Raji (cell line): ENCODE data around the gene TMEM150B.

Experiments
- POLR2A ChIP-seq: IDR thresholded peaks from 2 replicates; pipeline ENCODE4 v1.6.1; 2011; ENCODE audit warnings: low read depth, low read length, control low read depth; ENCODE audit not compliant: insufficient read depth

Gene TMEM150B

DNA sequence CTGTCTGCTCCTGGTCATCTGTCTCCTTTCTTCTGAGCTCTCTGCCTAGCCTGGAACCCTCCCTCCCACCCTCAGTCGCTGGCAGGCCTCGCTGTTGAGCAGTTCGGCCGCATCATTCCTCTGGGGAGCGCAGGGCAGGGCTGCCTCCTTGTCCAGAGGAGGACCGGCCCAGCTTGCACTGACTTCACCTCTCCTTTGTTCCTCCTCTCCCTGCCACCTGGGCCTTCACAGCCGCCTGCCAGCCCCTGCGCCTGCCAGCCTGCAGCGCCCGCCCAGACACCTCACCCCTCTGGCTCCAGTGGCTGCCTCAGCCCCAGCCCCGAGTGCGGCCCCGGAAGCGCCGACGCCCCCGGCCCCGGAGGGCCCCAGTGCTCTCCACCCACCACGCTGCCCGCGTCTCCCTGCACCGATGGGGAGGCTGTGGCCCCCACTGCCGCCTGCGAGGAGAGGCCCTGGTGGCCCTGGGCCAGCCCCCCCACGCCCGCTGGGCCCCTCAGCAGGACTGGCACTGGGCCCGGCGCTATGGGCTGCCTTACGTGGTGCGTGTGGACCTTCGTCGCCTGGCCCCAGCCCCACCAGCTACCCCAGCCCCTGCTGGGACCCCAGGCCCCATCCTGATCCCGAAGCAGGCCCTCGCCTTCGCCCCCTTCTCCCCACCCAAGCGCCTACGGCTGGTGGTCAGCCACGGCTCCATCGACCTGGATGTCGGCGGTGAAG is 21.7 kb upstream of the TMEM150B start:
- TF ChIP-seq POLR2A = no peak

DNA sequence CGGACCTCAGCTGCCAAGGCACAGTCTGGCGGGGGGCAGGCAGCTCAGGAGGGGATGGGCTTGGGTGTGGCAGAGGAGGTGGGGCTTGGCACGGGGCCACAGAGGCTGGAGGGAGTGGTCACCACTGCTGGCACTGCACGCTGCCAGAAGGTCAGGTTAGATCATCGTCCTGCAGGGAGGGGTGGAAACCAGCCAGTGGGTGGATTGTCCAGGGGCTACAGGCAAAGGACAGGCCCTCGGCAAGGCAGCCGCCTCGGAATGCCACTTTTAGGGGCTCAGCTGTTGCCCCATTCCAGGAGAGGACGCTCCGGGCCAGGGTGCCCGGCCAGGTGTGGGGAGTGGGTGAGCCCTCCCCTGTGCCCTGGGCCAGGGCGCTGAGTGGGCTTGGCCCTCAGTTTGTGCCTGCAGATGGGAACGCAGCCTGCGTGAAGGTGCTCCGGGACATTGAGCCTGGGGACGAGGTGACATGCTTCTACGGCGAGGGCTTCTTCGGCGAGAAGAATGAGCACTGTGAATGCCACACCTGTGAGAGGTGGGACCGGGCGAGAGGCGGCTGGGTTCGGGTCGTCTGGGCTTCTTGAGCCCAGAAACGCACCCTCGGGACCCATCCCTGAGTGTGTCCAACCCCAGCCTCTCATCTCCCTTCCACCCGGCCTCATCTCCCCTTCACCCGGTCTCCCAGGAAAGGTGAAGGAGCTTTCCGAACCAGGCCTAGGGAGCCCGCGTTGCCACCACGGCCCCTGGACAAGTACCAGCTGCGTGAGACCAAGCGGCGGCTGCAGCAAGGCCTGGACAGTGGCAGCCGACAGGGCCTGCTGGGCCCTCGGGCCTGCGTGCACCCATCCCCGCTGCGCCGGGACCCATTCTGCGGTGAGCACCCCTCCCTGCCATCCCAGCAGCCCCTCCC is 20.9 kb upstream of the TMEM150B start:
- no peak for TF ChIP-seq POLR2A

GRCh38 chr19:55345101-55345817 is 20.1 kb upstream of the TMEM150B start:
- TF ChIP-seq POLR2A = no peak

DNA sequence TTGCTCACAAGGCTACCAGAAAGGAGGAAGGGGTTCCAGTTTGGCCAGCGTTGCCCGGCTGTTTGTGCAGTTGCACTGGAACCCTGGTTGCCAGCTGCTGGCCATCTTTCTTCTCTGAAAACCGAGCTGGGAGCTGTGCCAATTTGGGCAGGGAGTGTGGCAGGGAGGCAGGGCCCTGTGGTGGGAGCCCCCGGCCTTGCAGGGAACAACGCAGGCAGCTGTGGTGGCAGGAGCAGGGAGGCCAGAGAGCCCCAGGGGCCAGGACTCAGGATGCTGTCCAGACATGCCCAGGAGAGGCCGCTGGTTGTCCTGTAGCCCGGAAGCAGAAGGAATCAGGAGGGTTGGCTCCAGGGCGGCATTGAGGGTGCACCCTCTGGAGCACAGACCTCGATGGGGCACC is 19.3 kb upstream of the TMEM150B start:
- no peak for TF ChIP-seq POLR2A

DNA sequence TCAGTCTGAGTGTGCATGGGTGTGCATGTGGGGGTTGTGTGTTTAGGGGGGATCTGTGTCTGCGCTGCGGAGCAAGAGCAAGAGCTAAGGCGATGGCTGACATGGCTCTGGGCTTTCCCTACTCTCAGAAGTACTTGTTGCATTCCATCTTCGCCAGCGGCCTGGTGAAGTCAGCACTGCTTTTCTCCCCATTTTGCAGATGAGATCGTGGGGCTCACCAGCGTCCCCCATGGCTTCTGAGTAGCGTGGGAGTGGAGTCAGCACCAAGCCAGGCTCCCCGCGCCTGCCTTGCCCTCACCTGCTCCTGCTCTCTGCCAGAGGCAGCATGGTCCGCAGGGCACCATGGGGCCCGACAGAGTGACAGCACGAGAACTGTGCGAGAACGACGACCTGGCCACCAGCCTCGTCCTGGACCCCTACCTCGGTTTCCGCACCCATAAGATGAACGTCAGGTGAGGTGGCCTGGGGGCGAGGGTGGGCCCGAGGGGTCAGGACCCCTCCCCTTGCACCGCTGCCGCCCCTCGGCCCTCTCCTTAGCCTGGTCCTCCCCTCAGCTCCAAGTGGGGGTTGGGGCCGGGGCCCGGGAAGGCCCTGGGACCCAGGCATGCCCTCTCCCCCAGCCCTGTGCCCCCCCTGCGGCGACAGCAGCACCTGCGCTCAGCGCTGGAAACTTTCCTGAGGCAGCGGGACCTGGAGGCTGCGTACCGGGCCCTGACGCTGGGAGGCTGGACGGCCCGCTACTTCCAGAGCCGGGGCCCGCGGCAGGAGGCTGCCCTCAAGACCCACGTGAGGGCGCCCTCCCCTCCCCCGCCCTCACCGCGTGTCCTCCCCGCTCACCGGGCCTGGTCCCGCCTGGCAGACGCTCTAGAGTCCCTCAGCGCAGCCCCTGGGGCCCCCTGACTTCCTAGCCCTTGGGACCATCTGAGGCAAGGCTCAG is 16.7 kb upstream of the TMEM150B start:
- no peak for TF ChIP-seq POLR2A

DNA sequence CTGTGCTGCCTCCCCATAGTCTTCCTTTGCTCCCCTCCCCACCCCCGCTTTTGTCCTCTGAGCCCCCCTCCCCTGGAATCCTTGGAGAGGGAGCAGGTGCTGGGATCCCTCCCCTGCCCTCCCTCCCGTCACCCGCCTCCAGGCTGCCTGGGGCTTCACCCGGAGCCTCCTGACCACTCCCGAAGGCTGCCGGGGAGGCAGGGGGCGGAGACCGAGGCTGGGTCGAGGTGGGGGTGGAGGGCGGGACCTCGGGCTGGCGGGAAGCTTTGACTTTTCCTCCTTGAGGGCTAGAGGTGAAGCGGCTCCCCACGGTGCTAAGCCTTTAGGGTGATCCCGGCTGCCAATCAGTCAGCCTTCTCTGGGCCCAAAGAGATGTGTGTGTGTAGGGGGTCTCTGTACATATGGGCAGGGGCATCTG is 16.0 kb upstream of the TMEM150B start:
- no peak for TF ChIP-seq POLR2A

- TF ChIP-seq POLR2A = no peak
Observed at GRCh38 chr19:55340784-55341147, 15.6 kb upstream of the TMEM150B start.

DNA sequence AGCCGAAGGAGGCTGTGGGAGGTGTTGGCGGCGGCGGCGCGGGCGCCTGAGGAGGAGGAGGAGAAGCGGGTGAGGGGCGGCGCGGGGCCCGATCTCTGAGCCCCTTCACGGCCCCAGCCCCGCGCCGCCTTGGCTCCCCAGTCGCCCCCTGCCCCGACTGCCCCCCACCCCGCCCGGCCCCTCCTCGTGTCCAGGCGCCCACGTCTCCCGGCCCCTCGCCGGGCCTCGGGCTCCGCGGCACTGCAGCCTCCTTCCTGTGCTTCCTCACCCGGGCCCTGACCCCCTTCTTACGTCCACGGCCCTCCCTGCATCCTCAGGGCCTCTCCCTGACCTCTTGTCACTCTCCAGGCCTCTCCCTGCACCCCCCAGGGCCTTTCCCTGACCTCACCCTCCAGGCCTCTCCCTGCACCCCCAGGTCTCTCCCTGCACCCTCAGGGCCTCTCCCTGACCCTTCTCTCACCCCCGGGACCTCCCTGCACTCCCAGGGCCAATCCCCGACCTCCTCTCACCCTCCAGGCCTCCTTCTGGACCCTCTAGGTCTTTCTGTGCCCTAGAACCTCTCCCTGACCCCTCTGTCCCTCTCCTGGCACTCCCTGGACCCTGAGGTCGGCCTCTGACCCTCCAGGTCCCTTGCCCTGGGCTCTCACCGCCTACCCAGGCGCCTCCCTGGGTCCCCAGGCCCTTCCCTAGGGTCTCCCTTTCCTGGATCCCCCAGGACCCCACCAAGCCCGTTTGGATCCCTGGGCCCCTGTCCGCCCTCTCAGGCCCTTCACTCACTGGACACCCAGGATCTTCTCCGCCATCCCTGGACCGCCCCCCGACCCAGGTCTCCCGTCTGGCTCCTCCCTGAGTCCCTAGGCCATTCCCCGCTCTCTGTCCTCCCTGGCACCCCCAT is 15.0 kb upstream of the TMEM150B start:
- TF ChIP-seq POLR2A = peak; percentile 67

DNA sequence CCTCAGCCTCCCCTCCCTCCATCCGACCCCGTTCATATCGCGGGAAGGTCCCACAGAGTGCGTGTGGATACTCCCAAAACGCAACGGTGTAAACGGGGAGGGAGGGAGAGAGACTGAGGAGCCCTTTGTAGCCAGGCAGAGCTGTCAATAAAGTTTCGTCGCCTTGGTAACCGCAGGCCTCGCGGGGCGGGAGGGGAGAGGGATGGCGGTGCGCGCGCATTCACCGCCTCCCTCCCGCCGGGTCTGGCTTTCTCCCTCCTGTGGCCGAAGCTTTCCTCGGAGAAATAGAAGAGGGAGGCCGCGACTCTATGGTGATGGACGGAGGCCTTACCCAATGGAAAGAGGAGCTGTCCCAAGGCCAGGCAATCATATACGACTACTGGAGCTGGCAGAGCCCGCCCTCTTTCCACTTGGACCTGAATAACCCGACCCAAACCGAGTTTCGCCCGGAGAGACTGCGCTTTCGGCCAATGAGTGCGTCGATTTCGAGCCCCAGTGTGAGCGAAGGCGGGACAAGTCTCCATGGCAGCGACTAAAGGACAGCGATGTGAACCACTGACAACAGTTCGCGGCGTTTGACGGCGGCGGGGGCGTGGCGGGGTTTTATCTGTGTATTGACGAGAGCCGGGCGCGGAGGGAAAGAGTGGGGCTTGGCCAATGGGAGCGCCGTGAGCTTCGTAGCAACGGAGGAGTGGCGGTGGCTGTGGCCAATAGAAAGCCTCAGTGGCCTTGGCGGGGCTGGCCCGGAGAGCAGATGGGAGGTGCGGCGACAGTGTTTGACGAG is 14.2 kb upstream of the TMEM150B start, which contains the start of gene KMT5C:
TSS of gene KMT5C (plus strand) at position 772 of the 784 bp plus-strand sequence. CDS start 2,061 bp downstream, outside the sequence.
- no peak for TF ChIP-seq POLR2A

DNA sequence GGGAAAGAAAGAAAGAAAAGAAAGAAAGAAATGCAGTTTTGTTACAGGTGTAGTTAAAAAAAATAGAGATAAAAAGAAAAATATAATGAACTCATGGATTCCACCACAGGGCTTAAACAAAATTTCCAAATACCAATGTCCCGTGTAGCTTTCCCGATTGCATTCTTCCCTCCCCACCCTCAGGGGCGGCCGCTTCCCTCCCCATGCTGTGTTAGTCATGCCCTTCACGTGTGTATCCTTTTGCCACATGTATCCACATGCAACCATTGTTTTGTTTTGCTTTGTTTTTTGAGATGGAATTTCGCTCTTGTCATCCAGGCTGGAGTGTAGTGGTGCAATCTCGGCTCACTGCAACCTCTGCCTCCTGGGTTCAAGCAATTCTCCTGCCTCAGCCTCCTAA is 11.0 kb upstream of the TMEM150B start:
- no peak for TF ChIP-seq POLR2A

DNA sequence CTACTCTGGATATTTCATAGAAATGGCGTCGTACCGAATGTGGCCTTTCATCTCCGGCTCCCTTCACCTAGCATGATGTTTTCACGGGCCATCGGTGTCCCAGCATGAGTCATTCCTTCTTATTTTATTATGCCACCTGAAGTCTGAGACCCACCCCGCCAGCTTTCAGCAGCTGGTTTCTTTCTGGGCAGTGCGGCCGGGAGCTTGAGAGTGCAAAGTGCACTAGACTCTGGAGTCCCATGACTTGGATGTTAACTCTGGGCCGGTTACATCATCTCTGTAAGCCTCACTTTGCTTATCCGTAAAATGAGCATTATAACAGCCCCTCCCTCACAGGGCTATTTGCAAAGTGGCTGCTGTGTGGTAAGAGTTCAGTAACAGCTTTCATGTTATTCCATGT is 8.7 kb upstream of the TMEM150B start:
- no peak for TF ChIP-seq POLR2A

GRCh38 chr19:55324662-55325061 is 479 bp downstream of the TMEM150B start:
- no peak for TF ChIP-seq POLR2A

- no peak for TF ChIP-seq POLR2A
Observed at GRCh38 chr19:55322204-55322885, 2.8 kb downstream of the TMEM150B start.
